Type B pancreatic cell (in vitro differentiated cells): ENCODE measurements around the gene MGAT5. TPM values are rescaled to one million over a fixed set of nuclear protein-coding genes. Genes with fewer than 3 reads are reported as not detected.

ENCODE experiments used
- DNase-seq: peaks from one replicate; pipeline ENCODE4 v3.0.0; 2021; ENCODE audit warnings: mixed read lengths; ENCODE audit not compliant: unreplicated experiment; ENCODE audit errors: extremely low spot score
- H3K27ac Mint-ChIP-seq: 2 replicates; pipeline ENCODE4 v1.8.0; 2021; ENCODE audit warnings: mild to moderate bottlenecking, mixed read lengths
- H3K27me3 Mint-ChIP-seq: 2 replicates; pipeline ENCODE4 v1.8.0; 2021; ENCODE audit warnings: mixed read lengths
- H3K36me3 Mint-ChIP-seq: 2 replicates; pipeline ENCODE4 v1.8.0; 2021; ENCODE audit warnings: mixed read lengths
- H3K4me1 Mint-ChIP-seq: one replicate; pipeline ENCODE4 v1.8.0; 2021; ENCODE audit warnings: mixed read lengths; ENCODE audit not compliant: unreplicated experiment
- H3K4me3 Mint-ChIP-seq: 2 replicates; pipeline ENCODE4 v1.8.0; 2021; ENCODE audit warnings: mild to moderate bottlenecking, mixed read lengths
- H3K9me3 Mint-ChIP-seq: 2 replicates; pipeline ENCODE4 v1.8.0; 2021; ENCODE audit warnings: mixed read lengths
- total RNA-seq: library from RNA; stranded (reverse); gene quantifications from 2 replicates; pipeline ENCODE4 v1.2.1, GENCODE V29; 2021; ENCODE audit warnings: low replicate concordance
- TF ChIP-seq, protein P1 (sequence below): fragments of 200-600 bp; sonication (generic); conservative IDR thresholded peaks from 2 replicates; pipeline ENCODE4 v1.5.0; 2021; ENCODE audit warnings: antibody characterized with exemption, mild to moderate bottlenecking

The MGAT5 gene
- total RNA-seq, 1 donor from 2014 or later: 37.2 TPM

DNA sequence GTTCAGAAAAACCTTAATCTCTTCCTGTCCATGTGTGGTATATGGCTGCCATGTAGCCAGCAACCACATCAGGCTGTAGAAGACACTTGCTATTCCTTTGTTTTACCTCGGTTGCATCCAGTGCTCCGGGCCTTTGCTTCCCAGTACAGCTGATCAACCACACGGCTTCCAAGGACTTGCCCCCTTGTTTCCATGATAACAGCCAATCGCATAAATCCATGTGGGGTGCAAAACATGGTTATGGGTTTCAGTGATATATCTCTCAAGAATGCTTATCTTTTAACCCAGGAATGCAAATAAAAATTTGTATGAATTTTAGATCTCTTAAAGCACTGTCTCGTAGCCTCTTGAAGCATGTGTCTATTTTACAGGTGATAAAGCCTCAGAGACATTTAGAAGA is 118.3 kb downstream of the MGAT5 start:
- no peaks in the 10 kb centered on the region for H3K27me3 Mint-ChIP-seq
- peaks cover 4% of the 10 kb centered on the region for H3K36me3 Mint-ChIP-seq
- H3K4me3 Mint-ChIP-seq: no peak overlapping the region
- no peak overlapping the region for H3K27ac Mint-ChIP-seq
- TF ChIP-seq, protein P1, sequence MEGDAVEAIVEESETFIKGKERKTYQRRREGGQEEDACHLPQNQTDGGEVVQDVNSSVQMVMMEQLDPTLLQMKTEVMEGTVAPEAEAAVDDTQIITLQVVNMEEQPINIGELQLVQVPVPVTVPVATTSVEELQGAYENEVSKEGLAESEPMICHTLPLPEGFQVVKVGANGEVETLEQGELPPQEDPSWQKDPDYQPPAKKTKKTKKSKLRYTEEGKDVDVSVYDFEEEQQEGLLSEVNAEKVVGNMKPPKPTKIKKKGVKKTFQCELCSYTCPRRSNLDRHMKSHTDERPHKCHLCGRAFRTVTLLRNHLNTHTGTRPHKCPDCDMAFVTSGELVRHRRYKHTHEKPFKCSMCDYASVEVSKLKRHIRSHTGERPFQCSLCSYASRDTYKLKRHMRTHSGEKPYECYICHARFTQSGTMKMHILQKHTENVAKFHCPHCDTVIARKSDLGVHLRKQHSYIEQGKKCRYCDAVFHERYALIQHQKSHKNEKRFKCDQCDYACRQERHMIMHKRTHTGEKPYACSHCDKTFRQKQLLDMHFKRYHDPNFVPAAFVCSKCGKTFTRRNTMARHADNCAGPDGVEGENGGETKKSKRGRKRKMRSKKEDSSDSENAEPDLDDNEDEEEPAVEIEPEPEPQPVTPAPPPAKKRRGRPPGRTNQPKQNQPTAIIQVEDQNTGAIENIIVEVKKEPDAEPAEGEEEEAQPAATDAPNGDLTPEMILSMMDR: no peak
- H3K9me3 Mint-ChIP-seq: no peaks in the 10 kb centered on the region
- H3K4me1 Mint-ChIP-seq: peaks cover 22% of the 10 kb centered on the region
- DNase-seq: no peak

DNA sequence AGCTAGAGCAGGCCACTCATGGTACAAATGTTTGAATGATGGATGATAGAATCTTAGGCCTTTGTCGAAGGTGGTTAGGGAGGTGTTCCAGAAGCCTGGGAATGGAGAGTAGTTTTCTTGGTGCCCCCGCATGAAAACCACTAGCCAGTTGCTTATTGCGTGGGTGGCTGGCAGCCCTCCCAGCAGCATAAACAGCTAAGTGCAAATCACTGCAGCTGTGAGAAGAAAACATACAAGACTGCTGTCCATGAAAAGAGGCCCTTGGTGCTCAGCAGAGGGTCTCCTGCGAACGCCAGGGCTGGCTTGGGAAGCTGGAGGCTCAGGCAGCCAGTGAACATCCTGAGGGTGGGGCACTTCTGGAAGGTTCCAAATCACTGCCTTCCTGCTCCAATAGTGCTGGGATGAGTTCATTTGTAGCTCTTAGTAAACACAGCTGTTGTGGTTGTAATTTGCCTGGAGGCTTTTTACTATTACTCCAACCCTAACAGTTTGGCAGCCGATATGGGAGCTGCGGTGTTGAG is 118.8 kb downstream of the MGAT5 start:
- H3K27ac Mint-ChIP-seq: no peak overlapping the region
- no peak for DNase-seq
- H3K27me3 Mint-ChIP-seq: no peaks in the 10 kb centered on the region
- H3K36me3 Mint-ChIP-seq: peaks cover 4% of the 10 kb centered on the region
- TF ChIP-seq, protein P1: no peak
- no peak overlapping the region for H3K4me3 Mint-ChIP-seq
- H3K9me3 Mint-ChIP-seq: no peaks in the 10 kb centered on the region
- peaks cover 19% of the 10 kb centered on the region for H3K4me1 Mint-ChIP-seq

DNA sequence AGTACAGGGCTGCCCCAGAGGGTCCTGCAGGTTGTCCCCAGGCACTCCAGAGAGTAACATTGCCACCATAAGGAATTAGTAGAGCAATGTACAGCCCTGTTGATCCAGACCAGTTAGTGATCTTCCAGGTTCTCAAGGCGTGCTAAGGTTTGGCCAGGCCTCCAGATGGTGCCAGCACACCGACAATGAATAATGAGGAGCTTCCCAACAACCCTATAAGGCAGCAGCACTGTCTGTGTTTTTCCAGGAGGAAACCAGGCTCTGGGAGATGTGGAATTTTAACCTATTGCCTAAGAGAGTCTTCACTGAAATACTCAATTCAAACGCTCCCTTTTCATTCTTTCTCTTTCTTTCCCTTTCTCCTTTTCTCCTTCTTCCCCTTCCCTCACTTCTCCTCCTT is 122.1 kb downstream of the MGAT5 start:
- Mint-ChIP-seq H3K9me3 (no peaks in the 10 kb centered on the region), H3K4me1 (no peaks in the 10 kb centered on the region), H3K36me3 (peaks cover 10% of the 10 kb centered on the region), H3K4me3 (no peak overlapping the region), H3K27ac (no peak overlapping the region), H3K27me3 (no peaks in the 10 kb centered on the region)
- no peak for DNase-seq
- TF ChIP-seq, protein P1: no peak

DNA sequence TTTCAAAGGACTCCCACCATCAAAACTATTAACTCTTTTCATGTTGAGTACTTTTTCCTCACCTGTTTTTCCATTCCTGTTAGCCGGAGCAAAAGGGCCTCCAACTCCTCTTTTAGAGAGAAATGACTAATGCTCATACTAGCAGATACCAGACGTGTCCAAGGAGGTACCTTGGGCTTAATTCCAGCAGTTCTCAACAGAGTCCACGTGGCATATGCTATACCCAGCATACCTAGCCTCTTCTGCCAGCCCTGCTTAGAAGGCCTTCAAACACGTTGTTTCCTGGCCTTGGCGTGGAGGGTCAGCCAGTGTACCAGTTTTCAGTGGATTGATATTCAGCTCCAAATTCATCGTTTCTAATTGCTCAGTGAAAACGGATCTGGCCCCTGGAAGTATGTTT is 123.9 kb downstream of the MGAT5 start:
- no peaks in the 10 kb centered on the region for H3K4me1 Mint-ChIP-seq
- peaks cover 11% of the 10 kb centered on the region for H3K36me3 Mint-ChIP-seq
- TF ChIP-seq, protein P1: no peak
- no peaks in the 10 kb centered on the region for H3K9me3 Mint-ChIP-seq
- no peaks in the 10 kb centered on the region for H3K27me3 Mint-ChIP-seq
- no peak overlapping the region for H3K4me3 Mint-ChIP-seq
- no peak overlapping the region for H3K27ac Mint-ChIP-seq
- DNase-seq: no peak

DNA sequence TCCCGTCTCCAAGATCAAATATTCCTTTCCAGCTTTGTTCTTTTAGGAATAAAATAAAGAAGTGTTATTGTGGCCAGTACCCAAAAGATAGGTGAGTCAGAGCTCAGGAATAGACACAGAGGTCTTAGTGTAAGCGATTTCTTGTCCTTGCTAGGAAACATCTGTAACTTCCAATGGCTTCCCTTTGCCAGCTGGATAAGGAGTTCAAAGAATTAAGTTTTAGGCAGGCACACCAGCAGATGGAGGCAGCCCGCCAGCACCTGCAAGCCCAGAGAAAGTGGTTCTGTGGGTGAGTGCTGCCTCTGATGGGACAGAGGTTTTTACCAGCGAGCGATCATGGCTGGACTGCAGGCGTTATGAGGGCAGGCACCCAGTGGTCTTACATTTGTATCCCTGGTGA is 125.4 kb downstream of the MGAT5 start:
- H3K27ac Mint-ChIP-seq: no peak overlapping the region
- H3K36me3 Mint-ChIP-seq: peaks cover 13% of the 10 kb centered on the region
- H3K4me3 Mint-ChIP-seq: no peak overlapping the region
- no peak for DNase-seq
- TF ChIP-seq, protein P1: no peak
- no peaks in the 10 kb centered on the region for H3K4me1 Mint-ChIP-seq
- no peaks in the 10 kb centered on the region for H3K9me3 Mint-ChIP-seq
- no peaks in the 10 kb centered on the region for H3K27me3 Mint-ChIP-seq

DNA sequence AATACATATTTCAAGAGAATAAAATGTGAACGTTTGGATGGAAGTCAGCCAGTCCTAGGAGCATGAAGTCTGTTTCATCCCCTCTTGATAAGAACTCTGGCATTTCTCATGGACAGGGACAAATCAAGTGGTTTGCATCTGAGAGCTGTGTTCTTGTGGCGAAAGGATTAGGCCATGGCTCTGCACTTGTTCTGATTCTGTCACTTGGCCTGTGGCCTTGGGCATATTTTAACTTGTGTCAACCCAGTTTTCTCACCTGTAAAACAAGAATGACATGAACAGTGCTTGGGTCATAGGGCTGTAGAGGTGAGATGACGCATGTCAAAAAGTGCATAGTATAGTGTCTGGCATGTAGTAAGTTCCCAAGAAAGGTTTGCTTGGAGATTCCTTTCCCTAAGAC is 125.8 kb downstream of the MGAT5 start:
- Mint-ChIP-seq H3K4me3 (no peak overlapping the region), H3K27ac (no peak overlapping the region), H3K9me3 (no peaks in the 10 kb centered on the region), H3K36me3 (peaks cover 13% of the 10 kb centered on the region), H3K4me1 (no peaks in the 10 kb centered on the region), H3K27me3 (no peaks in the 10 kb centered on the region)
- no peak for DNase-seq
- TF ChIP-seq, protein P1: no peak
